H1 (cell line): ENCODE data around the gene DCX. TPM values are rescaled to one million over a fixed set of nuclear protein-coding genes. Genes with fewer than 3 reads are reported as not detected.

ENCODE experiments used
- CTCF ChIA-PET: fragments of 300-600 bp; sonication (Branson Sonifier 250); formaldehyde crosslinking; loops from one replicate; lab custom pipeline; 2021; ENCODE audit not compliant: partially characterized antibody; lab: Charles Lee
- POLR2A ChIA-PET: fragments of 300-600 bp; sonication (Branson Sonifier 250); formaldehyde crosslinking; loops from one replicate; lab custom pipeline; 2021; ENCODE audit warnings: inconsistent platforms; ENCODE audit not compliant: partially characterized antibody; lab: Charles Lee
- DNase-seq, 2 experiments: peaks; one replicate each; pipeline versions ENCODE4 v3.0.0 to v3.0.0-alpha.2; 2010 to 2022; ENCODE audit warnings: low spot score in 2 of 2, low read depth in 1 of 2, mixed read lengths in 1 of 2
- FAIRE-seq: peaks from 2 replicates; lab custom pipeline; 2011; peaks lifted over from hg19 to GRCh38; lab: Jason Lieb, UNC
- H2AFZ ChIP-seq: 2 replicates; pipeline ENCODE4 v1.8.1; 2012; ENCODE audit warnings: low read length, inconsistent platforms
- H2AK5ac ChIP-seq: 2 replicates; pipeline ENCODE4 v1.6.1; 2013; ENCODE audit warnings: low read depth, low read length
- H2BK120ac ChIP-seq: replicated peaks from 2 replicates; pipeline ENCODE3; 2013; ENCODE audit warnings: low read depth, low read length, inconsistent platforms
- H2BK12ac ChIP-seq: 2 replicates; pipeline ENCODE4 v1.6.1; 2013; ENCODE audit warnings: low read depth, low read length
- H2BK15ac ChIP-seq: 2 replicates; pipeline ENCODE4 v1.6.1; 2013; ENCODE audit warnings: low read length
- H2BK20ac ChIP-seq: 2 replicates; pipeline ENCODE4 v1.6.1; 2013; ENCODE audit warnings: low read length
- H2BK5ac ChIP-seq: 2 replicates; pipeline ENCODE4 v1.6.1; 2013; ENCODE audit warnings: low read depth, low read length
- H3K14ac ChIP-seq: 2 replicates; pipeline ENCODE4 v1.6.1; 2013; ENCODE audit warnings: inconsistent platforms; ENCODE audit not compliant: insufficient read length
- H3K18ac ChIP-seq: 2 replicates; pipeline ENCODE4 v1.6.1; 2013; ENCODE audit warnings: low read length; ENCODE audit errors: extremely low read depth
- H3K23ac ChIP-seq: 2 replicates; pipeline ENCODE4 v1.6.1; 2013; ENCODE audit warnings: inconsistent platforms; ENCODE audit not compliant: insufficient read length
- H3K23me2 ChIP-seq: 2 replicates; pipeline ENCODE4 v1.6.1; 2013; ENCODE audit warnings: low read depth, low read length
- H3K27ac ChIP-seq: 2 replicates; pipeline ENCODE4 v1.6.1; 2011; ENCODE audit warnings: low read depth, low read length, inconsistent platforms
- H3K27me3 ChIP-seq, 4 experiments: replicated peaks in 1 of 4; 1 replicate in 1 of 4; 2 replicates in 3 of 4; pipeline versions ENCODE4 v1.6.1 to v1.8.1; 2011 to 2013; ENCODE audit warnings: low read length in 3 of 4, mild to moderate bottlenecking in 3 of 4, inconsistent platforms in 2 of 4, mixed read lengths in 2 of 4, moderate library complexity in 1 of 4; ENCODE audit not compliant: control insufficient read depth in 3 of 4, insufficient read depth in 3 of 4; ENCODE audit errors: extremely low read depth in 1 of 4
- H3K36me3 ChIP-seq, 4 experiments: 2 replicates each; pipeline versions ENCODE4 v1.6.1 to v1.8.1; 2011 to 2013; ENCODE audit warnings: mild to moderate bottlenecking in 4 of 4, low read length in 3 of 4, moderate library complexity in 2 of 4, control low read depth in 1 of 4, inconsistent platforms in 1 of 4; ENCODE audit not compliant: insufficient read depth in 4 of 4, control insufficient read depth in 2 of 4
- H3K4ac ChIP-seq: replicated peaks from 2 replicates; pipeline ENCODE3; 2013; ENCODE audit warnings: low read length, low read depth, mixed read lengths, inconsistent platforms; ENCODE audit not compliant: insufficient read length
- H3K4me1 ChIP-seq, 4 experiments: replicated peaks in 1 of 4; 1 replicate in 1 of 4; 2 replicates in 3 of 4; pipeline versions ENCODE4 v1.6.1 to v1.8.1; 2011 to 2013; ENCODE audit warnings: low read length in 3 of 4, inconsistent platforms in 2 of 4, mixed read lengths in 1 of 4; ENCODE audit not compliant: insufficient read depth in 4 of 4, control insufficient read depth in 3 of 4
- H3K4me2 ChIP-seq, 2 experiments: 2 replicates each; pipeline versions ENCODE4 v1.6.1 to v1.8.1; 2011 to 2013; ENCODE audit warnings: low read depth in 2 of 2, low read length in 2 of 2, control low read depth in 1 of 2, inconsistent platforms in 1 of 2, mild to moderate bottlenecking in 1 of 2; ENCODE audit not compliant: insufficient read depth in 1 of 2
- H3K4me3 ChIP-seq, 4 experiments: fragments of 200-600, 300-600 bp in 1 of 4; sonication (generic), shearing (Covaris generic), sonication (Bioruptor Twin) in 1 of 4; 2 replicates each; pipeline versions ENCODE4 v1.5.1 to v1.8.1; 2011 to 2016; ENCODE audit warnings: low read length in 4 of 4, low read depth in 3 of 4, control low read depth in 2 of 4, inconsistent platforms in 2 of 4, mild to moderate bottlenecking in 2 of 4, mixed read lengths in 1 of 4, moderate library complexity in 1 of 4; ENCODE audit not compliant: insufficient read depth in 2 of 4; ENCODE audit errors: extremely low read depth in 1 of 4
- H3K56ac ChIP-seq: replicated peaks from 2 replicates; pipeline ENCODE3; 2013; ENCODE audit warnings: low read depth, mild to moderate bottlenecking, mixed read lengths, low read length, inconsistent platforms; ENCODE audit not compliant: insufficient read length
- H3K79me1 ChIP-seq: 2 replicates; pipeline ENCODE4 v1.6.1; 2013; ENCODE audit warnings: low read depth, low read length, control low read depth
- H3K79me2 ChIP-seq, 2 experiments: 2 replicates each; pipeline versions ENCODE4 v1.6.1 to v1.8.1; 2012 to 2013; ENCODE audit warnings: low read length in 2 of 2, mild to moderate bottlenecking in 2 of 2, inconsistent platforms in 1 of 2; ENCODE audit not compliant: insufficient read depth in 2 of 2, control insufficient read depth in 1 of 2
- H3K9ac ChIP-seq, 4 experiments: replicated peaks in 1 of 4; 1 replicate in 1 of 4; 2 replicates in 3 of 4; pipeline versions ENCODE4 v1.6.1 to v1.8.1; 2011 to 2013; ENCODE audit warnings: low read depth in 3 of 4, low read length in 3 of 4, control low read depth in 2 of 4, mild to moderate bottlenecking in 2 of 4, moderate library complexity in 2 of 4, inconsistent platforms in 1 of 4; ENCODE audit errors: extremely low read depth in 1 of 4
- H3K9me3 ChIP-seq, 2 experiments: 2 replicates each; pipeline versions ENCODE4 v1.6.1 to v1.8.1; 2012 to 2013; ENCODE audit warnings: mild to moderate bottlenecking in 2 of 2, moderate library complexity in 2 of 2, control low read depth in 1 of 2, inconsistent platforms in 1 of 2, low read depth in 1 of 2, low read length in 1 of 2, mixed read lengths in 1 of 2; ENCODE audit not compliant: insufficient read depth in 2 of 2
- H4K20me1 ChIP-seq, 2 experiments: replicated peaks in 1 of 2; 2 replicates each; pipeline versions ENCODE3 to v1.8.1; 2011 to 2013; ENCODE audit warnings: inconsistent platforms in 2 of 2, low read length in 2 of 2, mild to moderate bottlenecking in 1 of 2; ENCODE audit not compliant: insufficient read depth in 2 of 2, control insufficient read depth in 1 of 2
- H4K5ac ChIP-seq: 2 replicates; pipeline ENCODE4 v1.6.1; 2013; ENCODE audit warnings: low read length, low read depth, mixed read lengths, inconsistent platforms; ENCODE audit not compliant: insufficient read length
- H4K8ac ChIP-seq: 2 replicates; pipeline ENCODE4 v1.8.0; 2013; ENCODE audit warnings: mild to moderate bottlenecking, moderate library complexity, low read length, inconsistent platforms; ENCODE audit not compliant: insufficient read depth; ENCODE audit errors: extremely low read depth
- H4K91ac ChIP-seq: replicated peaks from 2 replicates; pipeline ENCODE3; 2013; ENCODE audit warnings: low read length, mixed read lengths, inconsistent platforms; ENCODE audit not compliant: insufficient read length
- CBX5 ChIP-seq: fragments of 300-800, 300-1000 bp; sonication (generic); IDR thresholded peaks from 2 replicates; pipeline ENCODE4 v1.7.1; 2016; ENCODE audit warnings: antibody characterized with exemption, low read length, low read depth
- CHD1 ChIP-seq: IDR thresholded peaks from 2 replicates; pipeline ENCODE4 v1.6.1; 2012; ENCODE audit warnings: low read depth, low read length, improper control_type of control experiment
- FOSL1 ChIP-seq: IDR thresholded peaks from 2 replicates; pipeline ENCODE4 v1.6.1; 2011; ENCODE audit warnings: mild to moderate bottlenecking, low read depth, low read length, moderate library complexity; ENCODE audit not compliant: insufficient read depth
- JUN ChIP-seq: IDR thresholded peaks from 2 replicates; pipeline ENCODE4 v1.6.1; 2011; ENCODE audit warnings: low read depth, mild to moderate bottlenecking, improper control_type of control experiment, low read length
- MAFK ChIP-seq: IDR thresholded peaks from 2 replicates; pipeline ENCODE4 v1.6.1; 2012; ENCODE audit warnings: low read depth, mild to moderate bottlenecking, improper control_type of control experiment, low read length
- SP1 ChIP-seq: IDR thresholded peaks from 2 replicates; pipeline ENCODE4 v1.6.1; 2011; ENCODE audit warnings: low read depth, low read length
- TAF7 ChIP-seq: optimal IDR thresholded peaks from 2 replicates; pipeline ENCODE3; 2011; ENCODE audit warnings: low read depth, mild to moderate bottlenecking, inconsistent platforms, low read length, moderate library complexity, borderline replicate concordance
- polyA plus RNA-seq, 7 experiments: library from polyadenylated mRNA; depleted of rRNA in 3 of 7; stranded (reverse) in 5 of 7; unstranded in 2 of 7; fragments of >200 nt in 5 of 7; fragments of 200-250 nt in 2 of 7; gene quantifications; 1 replicate in 5 of 7; 2 replicates in 1 of 7; 4 replicates in 1 of 7; pipeline versions ENCODE4 v1.2.1 to v1.2.3, GENCODE V29; 2011 to 2013; ENCODE audit warnings: missing spikeins in 2 of 7, mixed read lengths in 2 of 7
- total RNA-seq: library from RNA; stranded (reverse); fragmentation: NEBNext Ultra II Directional; extraction: Animal tissue kit (Norgen Biotek cat#: 25700); gene quantifications from 2 replicates; pipeline ENCODE4 v1.2.1, GENCODE V29; 2021

Gene DCX
- total and polyA plus RNA-seq, 2 of the 8 experiments (the other 6 are each of a cell fraction or from before 2014, with no cell fraction given) = 1.3 to 3.3 TPM

- Histone ChIP-seq H2BK12ac (no peak overlapping the region), H3K4me3 (no peak overlapping the region), H3K27ac (no peak overlapping the region), H2AK5ac (no peak overlapping the region), H3K23ac (no peak overlapping the region), H4K91ac (no peak overlapping the region), H3K4ac (no peak overlapping the region), H3K79me2 (no peaks in the 10 kb centered on the region), H3K18ac (no peak overlapping the region), H2AFZ (no peak overlapping the region), H3K36me3 (no peaks in the 10 kb centered on the region), H3K9ac (no peak overlapping the region), H2BK20ac (no peak overlapping the region), H4K20me1 (no peaks in the 10 kb centered on the region), H3K14ac (no peak overlapping the region), H4K8ac (no peak overlapping the region), H3K4me1 (peaks cover 0 to 11% (median 0%) of the 10 kb centered on the region in 4 experiments; a peak in 1 of 7 replicates), H4K5ac (no peak overlapping the region), H3K9me3 (no peaks in the 10 kb centered on the region), H2BK15ac (no peak overlapping the region), H3K23me2 (no peaks in the 10 kb centered on the region), H2BK5ac (no peak overlapping the region), H3K27me3 (no peaks in the 10 kb centered on the region), H2BK120ac (no peak overlapping the region), H3K79me1 (no peaks in the 10 kb centered on the region), H3K56ac (no peak overlapping the region), H3K4me2 (no peak overlapping the region)
- ChIA-PET CTCF (interaction anchor here (0.6 kb wide), 1 partner anchor 17 kb away, joined by 3 read pairs; no protein-coding TSS in a partner anchor), POLR2A (no interaction called here)
- TF ChIP-seq SP1 = no peak
- TF ChIP-seq CHD1 = no peak
- no peak for TF ChIP-seq CBX5
- TF ChIP-seq TAF7 = no peak
- TF ChIP-seq FOSL1 = no peak
- no peak for TF ChIP-seq MAFK
- no peak for TF ChIP-seq JUN
- DNase-seq = no peak
- FAIRE-seq = no peak
Measured at GRCh38 chrX:111328858-111329257, 83.1 kb downstream of the DCX start.
